Ishikawa (cell line): ENCODE measurements around the gene SARDH.

Experiments used
- CEBPB ChIP-seq: IDR thresholded peaks from 2 replicates; pipeline ENCODE4 v1.6.1; 2012
- EGR1 ChIP-seq: IDR thresholded peaks from 2 replicates; pipeline ENCODE4 v1.6.1; 2012
- EP300 ChIP-seq: IDR thresholded peaks from 2 replicates; pipeline ENCODE4 v1.6.1; 2012; ENCODE audit warnings: borderline replicate concordance
- FOXM1 ChIP-seq: IDR thresholded peaks from 2 replicates; pipeline ENCODE4 v1.6.1; 2012; ENCODE audit warnings: low read depth, borderline replicate concordance
- RAD21 ChIP-seq: IDR thresholded peaks from 2 replicates; pipeline ENCODE4 v1.6.1; 2012; ENCODE audit warnings: low read depth
- TAF1 ChIP-seq: IDR thresholded peaks from 2 replicates; pipeline ENCODE4 v1.6.1; 2012; ENCODE audit warnings: low read depth, mild to moderate bottlenecking
- TCF12 ChIP-seq: IDR thresholded peaks from 2 replicates; pipeline ENCODE4 v1.6.1; 2012; ENCODE audit warnings: low read depth
- TEAD4 ChIP-seq: IDR thresholded peaks from 2 replicates; pipeline ENCODE4 v1.6.1; 2012
- ZBTB7A ChIP-seq: IDR thresholded peaks from 2 replicates; pipeline ENCODE4 v1.6.1; 2012; ENCODE audit warnings: low read depth
- TF ChIP-seq, protein P1 (sequence below): IDR thresholded peaks from 2 replicates; pipeline ENCODE4 v1.6.1; 2012
- TF ChIP-seq, protein P2 (sequence below): IDR thresholded peaks from 2 replicates; pipeline ENCODE4 v1.6.1; 2012; ENCODE audit warnings: low read depth, mild to moderate bottlenecking
- TF ChIP-seq, protein P3 (sequence below): IDR thresholded peaks from 2 replicates; pipeline ENCODE4 v1.6.1; 2012

DNA sequence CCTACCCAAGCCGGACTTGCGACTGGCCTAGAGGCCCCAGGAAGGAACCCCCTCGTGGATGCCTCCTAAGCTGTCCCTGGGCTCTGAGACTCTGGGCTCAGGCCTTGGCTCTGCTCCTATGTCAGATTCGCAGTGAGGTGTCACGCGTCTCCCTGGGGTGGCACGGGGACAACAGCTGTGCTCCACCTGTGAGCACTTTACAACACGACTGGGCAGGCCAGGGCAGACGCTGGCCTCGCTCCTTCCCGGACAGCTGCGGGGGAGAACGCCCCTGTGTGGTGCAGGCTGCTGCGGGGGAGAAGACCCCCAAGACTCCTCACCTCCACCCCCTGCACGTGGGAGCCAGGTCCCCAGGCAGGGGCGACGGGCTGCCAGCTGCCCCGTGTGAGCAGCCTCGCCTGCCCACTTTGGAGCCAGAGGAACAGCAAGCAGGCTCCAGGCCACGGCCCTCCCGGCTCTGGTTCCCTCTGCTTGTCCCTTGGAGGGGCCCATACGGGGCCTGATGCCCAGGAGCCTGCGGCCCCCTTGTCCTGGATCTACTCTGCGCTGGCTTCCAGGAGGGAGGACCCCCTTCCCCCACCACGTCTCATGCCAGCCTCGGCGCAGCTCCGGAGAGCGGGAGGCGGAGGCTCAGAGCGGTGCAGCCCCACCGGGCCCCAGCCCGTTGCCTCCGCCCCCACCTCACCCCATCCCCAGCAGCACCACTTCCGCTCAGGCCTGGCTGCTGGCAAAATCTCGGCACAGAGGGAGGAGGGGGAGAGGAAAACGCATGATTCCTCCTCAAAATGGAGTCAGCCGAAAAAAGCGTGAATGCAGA is 36.0 kb downstream of the SARDH start:
- TF ChIP-seq FOXM1 (no peak), EP300 (no peak), EGR1 (no peak), ZBTB7A (no peak), TAF1 (no peak), RAD21 (no peak), TEAD4 (no peak), CEBPB (no peak), TCF12 (no peak)
- TF ChIP-seq, protein P1, sequence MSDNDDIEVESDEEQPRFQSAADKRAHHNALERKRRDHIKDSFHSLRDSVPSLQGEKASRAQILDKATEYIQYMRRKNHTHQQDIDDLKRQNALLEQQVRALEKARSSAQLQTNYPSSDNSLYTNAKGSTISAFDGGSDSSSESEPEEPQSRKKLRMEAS: no peak
- TF ChIP-seq, protein P2, sequence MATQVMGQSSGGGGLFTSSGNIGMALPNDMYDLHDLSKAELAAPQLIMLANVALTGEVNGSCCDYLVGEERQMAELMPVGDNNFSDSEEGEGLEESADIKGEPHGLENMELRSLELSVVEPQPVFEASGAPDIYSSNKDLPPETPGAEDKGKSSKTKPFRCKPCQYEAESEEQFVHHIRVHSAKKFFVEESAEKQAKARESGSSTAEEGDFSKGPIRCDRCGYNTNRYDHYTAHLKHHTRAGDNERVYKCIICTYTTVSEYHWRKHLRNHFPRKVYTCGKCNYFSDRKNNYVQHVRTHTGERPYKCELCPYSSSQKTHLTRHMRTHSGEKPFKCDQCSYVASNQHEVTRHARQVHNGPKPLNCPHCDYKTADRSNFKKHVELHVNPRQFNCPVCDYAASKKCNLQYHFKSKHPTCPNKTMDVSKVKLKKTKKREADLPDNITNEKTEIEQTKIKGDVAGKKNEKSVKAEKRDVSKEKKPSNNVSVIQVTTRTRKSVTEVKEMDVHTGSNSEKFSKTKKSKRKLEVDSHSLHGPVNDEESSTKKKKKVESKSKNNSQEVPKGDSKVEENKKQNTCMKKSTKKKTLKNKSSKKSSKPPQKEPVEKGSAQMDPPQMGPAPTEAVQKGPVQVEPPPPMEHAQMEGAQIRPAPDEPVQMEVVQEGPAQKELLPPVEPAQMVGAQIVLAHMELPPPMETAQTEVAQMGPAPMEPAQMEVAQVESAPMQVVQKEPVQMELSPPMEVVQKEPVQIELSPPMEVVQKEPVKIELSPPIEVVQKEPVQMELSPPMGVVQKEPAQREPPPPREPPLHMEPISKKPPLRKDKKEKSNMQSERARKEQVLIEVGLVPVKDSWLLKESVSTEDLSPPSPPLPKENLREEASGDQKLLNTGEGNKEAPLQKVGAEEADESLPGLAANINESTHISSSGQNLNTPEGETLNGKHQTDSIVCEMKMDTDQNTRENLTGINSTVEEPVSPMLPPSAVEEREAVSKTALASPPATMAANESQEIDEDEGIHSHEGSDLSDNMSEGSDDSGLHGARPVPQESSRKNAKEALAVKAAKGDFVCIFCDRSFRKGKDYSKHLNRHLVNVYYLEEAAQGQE: no peak
- TF ChIP-seq, protein P3, sequence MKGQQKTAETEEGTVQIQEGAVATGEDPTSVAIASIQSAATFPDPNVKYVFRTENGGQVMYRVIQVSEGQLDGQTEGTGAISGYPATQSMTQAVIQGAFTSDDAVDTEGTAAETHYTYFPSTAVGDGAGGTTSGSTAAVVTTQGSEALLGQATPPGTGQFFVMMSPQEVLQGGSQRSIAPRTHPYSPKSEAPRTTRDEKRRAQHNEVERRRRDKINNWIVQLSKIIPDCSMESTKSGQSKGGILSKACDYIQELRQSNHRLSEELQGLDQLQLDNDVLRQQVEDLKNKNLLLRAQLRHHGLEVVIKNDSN: no peak
